Measurements from ENCODE around the gene PCCA. TPM values are rescaled to one million over a fixed set of nuclear protein-coding genes. Genes with fewer than 3 reads are reported as not detected.
"Not testable (repeated sequence)": the region's sequence is repeated elsewhere in the genome, so short reads cannot be mapped to it uniquely, and the experiment has no call there.

Gene PCCA
- total RNA-seq, 1 experiment from 2014 or later: 52.8 TPM

DNA sequence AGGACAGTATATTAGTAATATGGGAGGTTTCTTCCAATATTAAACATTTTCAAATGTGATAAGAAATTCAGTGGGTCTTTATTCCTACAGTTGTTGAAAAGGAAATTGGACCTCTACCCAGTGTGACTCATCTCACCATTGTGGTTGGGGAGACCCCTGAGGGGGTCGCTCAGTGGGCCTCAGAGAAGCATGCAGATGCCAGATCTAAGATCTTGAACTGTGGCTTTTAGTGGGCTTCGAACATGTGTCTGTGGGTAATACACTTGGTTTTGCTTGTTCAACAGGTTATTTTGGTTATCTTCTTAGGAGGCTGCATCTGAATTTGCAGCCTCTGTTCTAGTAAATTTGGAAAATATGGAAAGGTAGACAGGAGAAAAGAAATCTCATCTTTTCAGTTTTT is 132.3 kb downstream of the PCCA start (continued):
- TF ChIP-seq NR2C2 (CRISPR knock-in tag; IDR thresholded peaks at IDR 0.05): no peak
- TF ChIP-seq KAT7 (CRISPR knock-in tag; IDR thresholded peaks at IDR 0.05; ENCODE audit: borderline replicate concordance): no peak

- Mint-ChIP-seq H3K36me3 (peaks cover 12% of the 10 kb centered on the region), H3K4me1 (peaks cover 30% of the 10 kb centered on the region)
- CTCF ChIA-PET; DNase-seq (ENCODE audit: low spot score); H3K9me3 Mint-ChIP-seq; H3K27me3 Mint-ChIP-seq (ENCODE audit: low read depth); H3K4me3 Mint-ChIP-seq; ATAC-seq; H3K27ac Mint-ChIP-seq; POLR2A ChIA-PET: not testable (repeated sequence)
Measured at GRCh38 chr13:100223966-100224530, 135.2 kb downstream of the PCCA start.

DNA sequence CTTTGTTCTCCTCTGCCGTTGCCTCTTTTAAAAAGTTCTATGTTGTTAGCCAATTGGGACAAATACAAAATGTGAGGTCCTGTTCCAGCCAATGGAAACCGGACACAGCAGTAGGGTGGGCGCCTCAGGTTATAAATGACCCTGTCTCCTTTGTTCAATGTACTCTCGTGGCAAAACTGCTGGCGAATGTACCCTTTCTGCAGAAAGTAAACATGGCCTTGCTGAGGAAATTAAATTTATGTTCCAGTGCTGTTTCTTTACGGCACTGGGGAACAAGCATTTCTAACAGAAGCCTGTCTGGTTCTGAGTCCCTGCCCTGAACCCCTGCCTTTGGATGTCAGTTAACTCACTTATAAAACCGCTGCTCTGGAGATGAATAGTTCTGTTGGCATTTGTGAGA is 140.7 kb downstream of the PCCA start:
- CTCF ChIA-PET: no interaction called here
- Mint-ChIP-seq H3K4me3 (no peak overlapping the region), H3K27ac (no peak overlapping the region)

More for the DNA sequence above, 140.7 kb downstream of the PCCA start:
- Mint-ChIP-seq H3K36me3 (no peaks in the 10 kb centered on the region), H3K27me3 (ENCODE audit: low read depth) (no peaks in the 10 kb centered on the region), H3K9me3 (no peaks in the 10 kb centered on the region), H3K4me1 (peaks cover 24% of the 10 kb centered on the region)
- no peak for DNase-seq (ENCODE audit: low spot score)
- no peak for TF ChIP-seq USF1 (CRISPR knock-in tag; IDR thresholded peaks at IDR 0.05)
- no peak for TF ChIP-seq MAX (CRISPR knock-in tag; IDR thresholded peaks at IDR 0.05)
- no peak for TF ChIP-seq NR1H2 (CRISPR knock-in tag; IDR thresholded peaks at IDR 0.05)
- no peak for TF ChIP-seq MYBL2 (CRISPR knock-in tag; IDR thresholded peaks at IDR 0.05)
- TF ChIP-seq, protein P1, sequence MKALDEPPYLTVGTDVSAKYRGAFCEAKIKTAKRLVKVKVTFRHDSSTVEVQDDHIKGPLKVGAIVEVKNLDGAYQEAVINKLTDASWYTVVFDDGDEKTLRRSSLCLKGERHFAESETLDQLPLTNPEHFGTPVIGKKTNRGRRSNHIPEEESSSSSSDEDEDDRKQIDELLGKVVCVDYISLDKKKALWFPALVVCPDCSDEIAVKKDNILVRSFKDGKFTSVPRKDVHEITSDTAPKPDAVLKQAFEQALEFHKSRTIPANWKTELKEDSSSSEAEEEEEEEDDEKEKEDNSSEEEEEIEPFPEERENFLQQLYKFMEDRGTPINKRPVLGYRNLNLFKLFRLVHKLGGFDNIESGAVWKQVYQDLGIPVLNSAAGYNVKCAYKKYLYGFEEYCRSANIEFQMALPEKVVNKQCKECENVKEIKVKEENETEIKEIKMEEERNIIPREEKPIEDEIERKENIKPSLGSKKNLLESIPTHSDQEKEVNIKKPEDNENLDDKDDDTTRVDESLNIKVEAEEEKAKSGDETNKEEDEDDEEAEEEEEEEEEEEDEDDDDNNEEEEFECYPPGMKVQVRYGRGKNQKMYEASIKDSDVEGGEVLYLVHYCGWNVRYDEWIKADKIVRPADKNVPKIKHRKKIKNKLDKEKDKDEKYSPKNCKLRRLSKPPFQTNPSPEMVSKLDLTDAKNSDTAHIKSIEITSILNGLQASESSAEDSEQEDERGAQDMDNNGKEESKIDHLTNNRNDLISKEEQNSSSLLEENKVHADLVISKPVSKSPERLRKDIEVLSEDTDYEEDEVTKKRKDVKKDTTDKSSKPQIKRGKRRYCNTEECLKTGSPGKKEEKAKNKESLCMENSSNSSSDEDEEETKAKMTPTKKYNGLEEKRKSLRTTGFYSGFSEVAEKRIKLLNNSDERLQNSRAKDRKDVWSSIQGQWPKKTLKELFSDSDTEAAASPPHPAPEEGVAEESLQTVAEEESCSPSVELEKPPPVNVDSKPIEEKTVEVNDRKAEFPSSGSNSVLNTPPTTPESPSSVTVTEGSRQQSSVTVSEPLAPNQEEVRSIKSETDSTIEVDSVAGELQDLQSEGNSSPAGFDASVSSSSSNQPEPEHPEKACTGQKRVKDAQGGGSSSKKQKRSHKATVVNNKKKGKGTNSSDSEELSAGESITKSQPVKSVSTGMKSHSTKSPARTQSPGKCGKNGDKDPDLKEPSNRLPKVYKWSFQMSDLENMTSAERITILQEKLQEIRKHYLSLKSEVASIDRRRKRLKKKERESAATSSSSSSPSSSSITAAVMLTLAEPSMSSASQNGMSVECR (CRISPR knock-in tag; IDR thresholded peaks at IDR 0.05; ENCODE audit: borderline replicate concordance): no peak
- no peak for TF ChIP-seq RORB (CRISPR knock-in tag; IDR thresholded peaks at IDR 0.05)
- TF ChIP-seq MLX (CRISPR knock-in tag; IDR thresholded peaks at IDR 0.05): no peak
- no peak for TF ChIP-seq NFATC4 (CRISPR knock-in tag; IDR thresholded peaks at IDR 0.05)
- TF ChIP-seq ZNF121 (CRISPR knock-in tag; IDR thresholded peaks at IDR 0.05): no peak
- TF ChIP-seq NFE2L1 (CRISPR knock-in tag; IDR thresholded peaks at IDR 0.05): no peak
- TF ChIP-seq TCF7 (CRISPR knock-in tag; IDR thresholded peaks at IDR 0.05; ENCODE audit: low read depth): no peak
- TF ChIP-seq ZNF138 (CRISPR knock-in tag; conservative IDR thresholded peaks at IDR 0.05): no peak
- no peak for TF ChIP-seq ZMAT4 (CRISPR knock-in tag; IDR thresholded peaks at IDR 0.05)
- TF ChIP-seq, protein P2, sequence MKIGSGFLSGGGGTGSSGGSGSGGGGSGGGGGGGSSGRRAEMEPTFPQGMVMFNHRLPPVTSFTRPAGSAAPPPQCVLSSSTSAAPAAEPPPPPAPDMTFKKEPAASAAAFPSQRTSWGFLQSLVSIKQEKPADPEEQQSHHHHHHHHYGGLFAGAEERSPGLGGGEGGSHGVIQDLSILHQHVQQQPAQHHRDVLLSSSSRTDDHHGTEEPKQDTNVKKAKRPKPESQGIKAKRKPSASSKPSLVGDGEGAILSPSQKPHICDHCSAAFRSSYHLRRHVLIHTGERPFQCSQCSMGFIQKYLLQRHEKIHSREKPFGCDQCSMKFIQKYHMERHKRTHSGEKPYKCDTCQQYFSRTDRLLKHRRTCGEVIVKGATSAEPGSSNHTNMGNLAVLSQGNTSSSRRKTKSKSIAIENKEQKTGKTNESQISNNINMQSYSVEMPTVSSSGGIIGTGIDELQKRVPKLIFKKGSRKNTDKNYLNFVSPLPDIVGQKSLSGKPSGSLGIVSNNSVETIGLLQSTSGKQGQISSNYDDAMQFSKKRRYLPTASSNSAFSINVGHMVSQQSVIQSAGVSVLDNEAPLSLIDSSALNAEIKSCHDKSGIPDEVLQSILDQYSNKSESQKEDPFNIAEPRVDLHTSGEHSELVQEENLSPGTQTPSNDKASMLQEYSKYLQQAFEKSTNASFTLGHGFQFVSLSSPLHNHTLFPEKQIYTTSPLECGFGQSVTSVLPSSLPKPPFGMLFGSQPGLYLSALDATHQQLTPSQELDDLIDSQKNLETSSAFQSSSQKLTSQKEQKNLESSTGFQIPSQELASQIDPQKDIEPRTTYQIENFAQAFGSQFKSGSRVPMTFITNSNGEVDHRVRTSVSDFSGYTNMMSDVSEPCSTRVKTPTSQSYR (CRISPR knock-in tag; IDR thresholded peaks at IDR 0.05): no peak
- TF ChIP-seq, protein P3, sequence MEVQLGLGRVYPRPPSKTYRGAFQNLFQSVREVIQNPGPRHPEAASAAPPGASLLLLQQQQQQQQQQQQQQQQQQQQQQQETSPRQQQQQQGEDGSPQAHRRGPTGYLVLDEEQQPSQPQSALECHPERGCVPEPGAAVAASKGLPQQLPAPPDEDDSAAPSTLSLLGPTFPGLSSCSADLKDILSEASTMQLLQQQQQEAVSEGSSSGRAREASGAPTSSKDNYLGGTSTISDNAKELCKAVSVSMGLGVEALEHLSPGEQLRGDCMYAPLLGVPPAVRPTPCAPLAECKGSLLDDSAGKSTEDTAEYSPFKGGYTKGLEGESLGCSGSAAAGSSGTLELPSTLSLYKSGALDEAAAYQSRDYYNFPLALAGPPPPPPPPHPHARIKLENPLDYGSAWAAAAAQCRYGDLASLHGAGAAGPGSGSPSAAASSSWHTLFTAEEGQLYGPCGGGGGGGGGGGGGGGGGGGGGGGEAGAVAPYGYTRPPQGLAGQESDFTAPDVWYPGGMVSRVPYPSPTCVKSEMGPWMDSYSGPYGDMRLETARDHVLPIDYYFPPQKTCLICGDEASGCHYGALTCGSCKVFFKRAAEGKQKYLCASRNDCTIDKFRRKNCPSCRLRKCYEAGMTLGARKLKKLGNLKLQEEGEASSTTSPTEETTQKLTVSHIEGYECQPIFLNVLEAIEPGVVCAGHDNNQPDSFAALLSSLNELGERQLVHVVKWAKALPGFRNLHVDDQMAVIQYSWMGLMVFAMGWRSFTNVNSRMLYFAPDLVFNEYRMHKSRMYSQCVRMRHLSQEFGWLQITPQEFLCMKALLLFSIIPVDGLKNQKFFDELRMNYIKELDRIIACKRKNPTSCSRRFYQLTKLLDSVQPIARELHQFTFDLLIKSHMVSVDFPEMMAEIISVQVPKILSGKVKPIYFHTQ (CRISPR knock-in tag; IDR thresholded peaks at IDR 0.05): no peak
- TF ChIP-seq NFYB (CRISPR knock-in tag; conservative IDR thresholded peaks at IDR 0.05; ENCODE audit: low read depth): no peak
- no peak for TF ChIP-seq ATF3 (CRISPR knock-in tag; conservative IDR thresholded peaks at IDR 0.05)
- no peak for ATAC-seq
- POLR2A ChIA-PET: no interaction called here
